SK-N-SH (cell line): Measurements from ENCODE around the gene PGA5. TPM values are rescaled to one million over a fixed set of nuclear protein-coding genes. Genes with fewer than 3 reads are reported as not detected.

Experiments used
- CTCF ChIA-PET: fragments of 300-600, 350-600 bp; formaldehyde crosslinking; extraction: SDS; loops from one replicate; lab custom pipeline; 2021; lab: Yijun Ruan, JAX
- POLR2A ChIA-PET: fragments of 350-600 bp; sonication (Branson Sonifier 250); formaldehyde crosslinking; extraction: SDS; loops from one replicate; lab custom pipeline; 2020; ENCODE audit warnings: antibody characterized with exemption, inconsistent platforms; lab: Yijun Ruan, JAX
- DNase-seq: peaks from one replicate; pipeline ENCODE4 v3.0.0; 2012
- H2AFZ ChIP-seq: fragments of 200-600 bp; sonication (generic); 2 replicates; pipeline ENCODE4 v1.8.1; 2016; ENCODE audit warnings: antibody characterized with exemption, mild to moderate bottlenecking, low read depth
- H3F3A ChIP-seq: fragments of 200-600 bp; sonication (generic); replicated peaks from 2 replicates; pipeline ENCODE3; 2016; ENCODE audit warnings: antibody characterized with exemption, mild to moderate bottlenecking; ENCODE audit not compliant: insufficient read depth
- H3K27ac ChIP-seq, 2 experiments: fragments of 200-500 bp in 1 of 2; fragments of 200-600 bp in 1 of 2; sonication (Bioruptor generic) in 1 of 2; sonication (generic), shearing (Covaris generic) in 1 of 2; 2 replicates each; pipeline versions ENCODE4 v1.5.1 to v1.6.1; 2014 to 2016; ENCODE audit warnings: low read depth in 2 of 2, inconsistent platforms in 1 of 2, low read length in 1 of 2, mild to moderate bottlenecking in 1 of 2, mixed read lengths in 1 of 2
- H3K27me3 ChIP-seq: fragments of 200-600 bp; sonication (generic), shearing (Covaris generic); 2 replicates; pipeline ENCODE4 v1.6.1; 2016; ENCODE audit warnings: mixed run types; ENCODE audit not compliant: insufficient read depth
- H3K36me3 ChIP-seq, 2 experiments: fragments of 200-500 bp in 1 of 2; fragments of 200-600 bp in 1 of 2; sonication (Bioruptor generic) in 1 of 2; sonication (generic) in 1 of 2; replicated peaks in 1 of 2; 2 replicates each; pipeline versions ENCODE3 to v1.5.1; 2014 to 2016; ENCODE audit warnings: low read length in 1 of 2, mild to moderate bottlenecking in 1 of 2; ENCODE audit not compliant: insufficient read depth in 2 of 2, control insufficient read depth in 1 of 2
- H3K4me1 ChIP-seq, 2 experiments: fragments of 200-500 bp in 1 of 2; fragments of 200-600 bp in 1 of 2; sonication (Bioruptor generic) in 1 of 2; sonication (generic), shearing (Covaris generic) in 1 of 2; 2 replicates each; pipeline versions ENCODE4 v1.5.1 to v1.6.1; 2014 to 2016; ENCODE audit warnings: low read depth in 1 of 2, low read length in 1 of 2, mixed run types in 1 of 2; ENCODE audit not compliant: insufficient read depth in 2 of 2, control insufficient read depth in 1 of 2
- H3K4me2 ChIP-seq: fragments of 200-600 bp; sonication (generic), shearing (Covaris generic); 2 replicates; pipeline ENCODE4 v1.6.1; 2017; ENCODE audit warnings: mixed run types
- H3K4me3 ChIP-seq, 2 experiments: fragments of 200-500 bp in 1 of 2; fragments of 200-600 bp in 1 of 2; sonication (Bioruptor generic) in 1 of 2; sonication (generic), shearing (Covaris generic) in 1 of 2; 2 replicates each; pipeline versions ENCODE4 v1.5.1 to v1.8.1; 2014 to 2016; ENCODE audit warnings: low read depth in 2 of 2, inconsistent platforms in 1 of 2, low read length in 1 of 2, mild to moderate bottlenecking in 1 of 2, mixed read lengths in 1 of 2, moderate library complexity in 1 of 2
- H3K79me2 ChIP-seq: fragments of 200-600 bp; sonication (generic); 2 replicates; pipeline ENCODE4 v1.8.1; 2017; ENCODE audit warnings: mild to moderate bottlenecking; ENCODE audit not compliant: insufficient read depth
- H3K9ac ChIP-seq: fragments of 200-600 bp; sonication (generic); 2 replicates; pipeline ENCODE4 v1.6.1; 2017; ENCODE audit warnings: mixed run types
- H3K9me2 ChIP-seq: fragments of 200-600 bp; sonication (generic); 2 replicates; pipeline ENCODE4 v1.6.1; 2017; ENCODE audit warnings: mixed run types
- H3K9me3 ChIP-seq: fragments of 200-600 bp; sonication (generic); 2 replicates; pipeline ENCODE4 v1.6.1; 2017; ENCODE audit warnings: mixed run types, mild to moderate bottlenecking, moderate library complexity
- H4K20me1 ChIP-seq: fragments of 200-600 bp; sonication (generic); 2 replicates; pipeline ENCODE4 v1.6.1; 2017; ENCODE audit warnings: mild to moderate bottlenecking, mixed run types; ENCODE audit not compliant: insufficient read depth
- EP300 ChIP-seq, 2 experiments: IDR thresholded peaks; 2 replicates each; pipeline versions ENCODE4 v1.4.0 to v1.6.1; 2012; ENCODE audit warnings: borderline replicate concordance in 1 of 2, low read depth in 1 of 2, low read length in 1 of 2
- EZH2phosphoT487 ChIP-seq: fragments of 200-600 bp; sonication (generic); IDR thresholded peaks from 2 replicates; pipeline ENCODE4 v1.6.1; 2017; ENCODE audit warnings: low read depth, mixed run types, mild to moderate bottlenecking, antibody characterized with exemption, moderate library complexity, borderline replicate concordance
- FOSL2 ChIP-seq: IDR thresholded peaks from 2 replicates; pipeline ENCODE4 v1.4.0; 2012; ENCODE audit warnings: low read depth, mild to moderate bottlenecking, moderate library complexity, borderline replicate concordance
- FOXJ3 ChIP-seq: sonication (generic); formaldehyde crosslinking; IDR thresholded peaks from 2 replicates; pipeline ENCODE4 v1.5.1; 2020; ENCODE audit warnings: mild to moderate bottlenecking, missing genetic modification reagents
- JUND ChIP-seq: IDR thresholded peaks from 2 replicates; pipeline ENCODE4 v1.4.0; 2012
- MAX ChIP-seq: IDR thresholded peaks from 2 replicates; pipeline ENCODE4 v1.4.0; 2012; ENCODE audit warnings: low read depth
- MEF2A ChIP-seq: IDR thresholded peaks from 2 replicates; pipeline ENCODE4 v1.4.0; 2012; ENCODE audit warnings: low read depth, borderline replicate concordance
- MXI1 ChIP-seq: IDR thresholded peaks from 2 replicates; pipeline ENCODE4 v1.6.1; 2012; ENCODE audit warnings: mild to moderate bottlenecking, low read depth, low read length, improper control_type of control experiment
- PBX3 ChIP-seq: IDR thresholded peaks from 2 replicates; pipeline ENCODE4; 2012
- POLR2AphosphoS5 ChIP-seq: IDR thresholded peaks from 2 replicates; pipeline ENCODE4 v1.6.1; 2012; ENCODE audit warnings: low read depth, low read length
- RAD21 ChIP-seq: IDR thresholded peaks from 2 replicates; pipeline ENCODE4 v1.6.1; 2012; ENCODE audit warnings: mild to moderate bottlenecking, low read length
- RFX5 ChIP-seq: IDR thresholded peaks from 2 replicates; pipeline ENCODE4 v1.6.1; 2012; ENCODE audit warnings: mild to moderate bottlenecking, improper control_type of control experiment, low read length
- RXRA ChIP-seq: IDR thresholded peaks from 2 replicates; pipeline ENCODE4 v1.4.0; 2012; ENCODE audit warnings: low read depth, mild to moderate bottlenecking, borderline replicate concordance
- SIN3A ChIP-seq: IDR thresholded peaks from 2 replicates; pipeline ENCODE4 v1.6.1; 2012; ENCODE audit warnings: low read depth, mild to moderate bottlenecking, low read length, moderate library complexity, borderline replicate concordance
- TEAD4 ChIP-seq: IDR thresholded peaks from 2 replicates; pipeline ENCODE4 v1.4.0; 2012; ENCODE audit warnings: mild to moderate bottlenecking, borderline replicate concordance; ENCODE audit not compliant: insufficient read depth
- USF1 ChIP-seq: IDR thresholded peaks from 2 replicates; pipeline ENCODE4 v1.4.0; 2012; ENCODE audit warnings: low read depth, borderline replicate concordance
- ZBTB33 ChIP-seq: IDR thresholded peaks from 2 replicates; pipeline ENCODE4 v1.4.0; 2012; ENCODE audit warnings: low read depth, borderline replicate concordance
- WGBS: methylation state at CpG from one replicate; pipeline ENCODE4 v1.1.6; 2017; ENCODE audit warnings: low lambda C conversion rate; 5-methylcytosine and 5-hydroxymethylcytosine counted together
- polyA plus RNA-seq, 3 experiments: library from polyadenylated mRNA; depleted of rRNA; stranded (reverse); fragments of >200 nt; gene quantifications; 2 replicates each; pipeline ENCODE4 v1.2.3, GENCODE V29; 2012

PGA5 gene
- polyA plus RNA-seq, 1 of the 3 experiments (the other 2 are of a cell fraction) = not detected

GRCh38 chr11:61198361-61198760 lies 42.6 kb upstream of the PGA5 start:
- Histone ChIP-seq H3K36me3 (no peaks in the 10 kb centered on the region), H3K79me2 (no peaks in the 10 kb centered on the region), H3K27ac (no peak overlapping the region), H3F3A (no peaks in the 10 kb centered on the region), H3K4me2 (no peak overlapping the region), H2AFZ (no peak overlapping the region), H3K4me3 (no peak overlapping the region)
- POLR2A ChIA-PET = no interaction called here
- DNase-seq = no peak
- TF ChIP-seq USF1 (no peak), MAX (no peak), MXI1 (no peak), EP300 (IDR thresholded peaks at IDR 0.05; ENCODE audit: borderline replicate concordance in 1 of 2, low read depth in 1 of 2, low read length in 1 of 2) (no peak), RAD21 (no peak), RFX5 (no peak), JUND (no peak), FOSL2 (no peak), SIN3A (no peak)
- TF ChIP-seq, all 33 proteins: peak for 0
- H3K9me2 ChIP-seq = no peaks in the 10 kb centered on the region
- CTCF ChIA-PET = interaction anchor here (4.4 kb wide), 1 partner anchor 11 kb away, joined by 19 read pairs; no protein-coding TSS in a partner anchor
- H3K27me3 ChIP-seq = peaks cover 14% of the 10 kb centered on the region; the same call in 1 of the 2 replicates
- no peaks in the 10 kb centered on the region for H3K9me3 ChIP-seq
- H4K20me1 ChIP-seq = no peaks in the 10 kb centered on the region
- H3K4me1 ChIP-seq = no peaks in the 10 kb centered on the region
- no peak overlapping the region for H3K9ac ChIP-seq
- WGBS = 9% methylated on average over 2 of the region's 6 CpGs

GRCh38 chr11:61198948-61199523 lies 41.9 kb upstream of the PGA5 start:
- CTCF ChIA-PET = interaction anchor here (4.4 kb wide), 1 partner anchor 12 kb away, joined by 19 read pairs; no protein-coding TSS in a partner anchor
- WGBS = 50% methylated on average over 4 of the region's 4 CpGs

More at GRCh38 chr11:61198948-61199523, 41.9 kb upstream of the PGA5 start:
- Histone ChIP-seq H3K9ac (no peak overlapping the region), H2AFZ (no peak overlapping the region), H3K79me2 (no peaks in the 10 kb centered on the region), H3K9me3 (no peaks in the 10 kb centered on the region), H3K4me2 (no peak overlapping the region), H3K4me1 (no peaks in the 10 kb centered on the region), H3K36me3 (no peaks in the 10 kb centered on the region), H3K27me3 (peaks cover 14% of the 10 kb centered on the region; the same call in 1 of the 2 replicates), H3F3A (no peaks in the 10 kb centered on the region), H3K9me2 (no peaks in the 10 kb centered on the region), H3K4me3 (no peak overlapping the region), H4K20me1 (no peaks in the 10 kb centered on the region), H3K27ac (no peak overlapping the region)
- POLR2A ChIA-PET = no interaction called here
- TF ChIP-seq FOXJ3 (CRISPR knock-in tag) = no peak
- TF ChIP-seq RFX5 = no peak
- no peak for TF ChIP-seq EZH2phosphoT487
- TF ChIP-seq RXRA = no peak
- no peak for TF ChIP-seq PBX3
- no peak for TF ChIP-seq TEAD4
- no peak for TF ChIP-seq MEF2A
- TF ChIP-seq JUND = no peak
- no peak for TF ChIP-seq MAX
- TF ChIP-seq POLR2AphosphoS5 = no peak
- no peak for TF ChIP-seq USF1
- TF ChIP-seq ZBTB33 = no peak
- DNase-seq = no peak
